Sciatic nerve (tissue), 2 donors: Measurements from ENCODE around the gene SHD. TPM values are rescaled to one million over a fixed set of nuclear protein-coding genes. Genes with fewer than 3 reads are reported as not detected.
A peak's percentile ranks its signal among the peaks of the same experiment; 100 is the strongest.
"Not testable (repeated sequence)": the region's sequence is repeated elsewhere in the genome, so short reads cannot be mapped to it uniquely, and the experiment has no call there.

Experiments used
- ATAC-seq: fragments of 200-7000 bp; cut with Tn5 transposase; one replicate; pipeline ENCODE4 v1.9.1; 2020; ENCODE audit warnings: mild to moderate bottlenecking, moderate library complexity
- DNase-seq: peaks from one replicate; pipeline ENCODE4 v3.0.0-alpha.2; 2020; ENCODE audit warnings: low spot score
- intact Hi-C: fragments of 100-400 bp; cut with DNase I; formaldehyde crosslinking; loops from one replicate; pipeline ENCODE4 v1.14.2; 2022
- total RNA-seq: library from RNA; stranded (reverse); fragmentation: NEBNext Ultra II Directional; extraction: Animal tissue kit (Norgen Biotek cat#: 25700); gene quantifications from one replicate; pipeline ENCODE4 v1.2.1, GENCODE V29; 2021
- donor health status: DM: no; HTN: no; CAD: no.
- donor health status: DM: no; HTN: no; CAD: no.

SHD gene, protein sequence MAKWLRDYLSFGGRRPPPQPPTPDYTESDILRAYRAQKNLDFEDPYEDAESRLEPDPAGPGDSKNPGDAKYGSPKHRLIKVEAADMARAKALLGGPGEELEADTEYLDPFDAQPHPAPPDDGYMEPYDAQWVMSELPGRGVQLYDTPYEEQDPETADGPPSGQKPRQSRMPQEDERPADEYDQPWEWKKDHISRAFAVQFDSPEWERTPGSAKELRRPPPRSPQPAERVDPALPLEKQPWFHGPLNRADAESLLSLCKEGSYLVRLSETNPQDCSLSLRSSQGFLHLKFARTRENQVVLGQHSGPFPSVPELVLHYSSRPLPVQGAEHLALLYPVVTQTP
- not detected for total RNA-seq

DNA sequence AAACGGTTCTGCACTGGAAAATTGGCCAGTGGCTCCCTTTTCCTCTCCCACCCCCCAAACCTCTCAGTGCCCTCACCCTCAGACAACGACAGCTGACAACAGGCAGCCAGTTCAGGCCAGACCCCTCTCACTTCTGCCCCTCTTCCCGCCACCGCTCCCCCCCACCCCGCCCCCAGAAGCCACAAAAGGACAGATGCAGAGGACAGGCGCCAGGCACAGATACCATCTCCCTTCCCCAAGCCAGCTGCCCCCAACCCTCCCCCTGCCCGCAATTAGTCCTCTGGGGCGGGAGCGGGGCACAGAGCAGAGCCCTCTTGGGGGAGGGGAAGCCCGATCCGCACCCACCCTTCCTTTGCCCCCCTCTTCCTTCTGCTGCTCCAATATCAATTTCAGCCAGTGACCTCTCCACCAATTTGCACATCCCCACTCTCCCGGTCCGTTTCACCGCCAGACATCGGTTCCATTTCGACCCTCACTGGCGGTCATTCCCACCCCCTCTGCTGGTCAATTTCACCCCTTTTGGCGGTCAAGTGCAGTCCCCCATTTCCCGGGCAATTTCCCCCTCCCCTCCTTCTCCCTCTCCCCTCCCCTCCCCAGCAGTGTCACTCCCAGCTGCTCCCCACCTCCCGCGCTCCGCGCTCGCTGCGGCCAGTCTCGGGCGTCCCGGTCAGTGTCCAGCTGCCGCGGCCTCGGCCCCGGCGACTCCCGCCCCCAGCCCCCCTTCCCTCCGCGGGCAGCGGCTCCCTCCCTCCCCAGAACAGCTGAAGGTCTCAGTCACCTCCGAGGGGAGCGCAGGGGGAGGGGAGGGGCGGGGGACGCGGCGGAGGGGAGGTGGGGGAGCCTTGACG is at the start of gene SHD:
SHD (plus strand) TSS at position 848 of the 848 bp plus-strand sequence. CDS start 798 bp downstream, outside the sequence.
- DNase-seq: no peak
- intact Hi-C loops: no loop called here
- ATAC-seq: no peak

DNA sequence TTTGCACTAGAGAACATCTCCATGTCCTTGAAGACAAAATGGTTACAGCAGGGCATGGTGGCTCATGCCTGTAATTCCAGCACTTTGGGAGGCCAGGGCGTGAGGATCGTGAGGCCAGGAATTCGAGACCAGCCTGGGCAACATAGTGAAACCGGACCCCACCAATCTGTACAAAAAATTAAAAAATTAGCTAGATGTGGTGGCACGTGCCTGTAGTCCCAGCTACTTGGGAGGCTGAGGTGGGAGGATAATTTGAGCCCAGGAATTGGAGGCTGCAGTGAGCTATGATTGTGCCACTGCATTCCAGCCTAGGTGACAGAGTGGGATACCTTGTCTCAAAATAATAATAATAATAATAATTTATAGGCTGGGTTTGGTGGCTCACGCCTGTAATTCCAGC is 48.8 kb upstream of the SHD start:
- intact Hi-C loops: loop anchor here (5.0 kb wide), 1 partner anchor 1483 kb away; no protein-coding TSS in a partner anchor
- DNase-seq, ATAC-seq: not testable (repeated sequence)

DNA sequence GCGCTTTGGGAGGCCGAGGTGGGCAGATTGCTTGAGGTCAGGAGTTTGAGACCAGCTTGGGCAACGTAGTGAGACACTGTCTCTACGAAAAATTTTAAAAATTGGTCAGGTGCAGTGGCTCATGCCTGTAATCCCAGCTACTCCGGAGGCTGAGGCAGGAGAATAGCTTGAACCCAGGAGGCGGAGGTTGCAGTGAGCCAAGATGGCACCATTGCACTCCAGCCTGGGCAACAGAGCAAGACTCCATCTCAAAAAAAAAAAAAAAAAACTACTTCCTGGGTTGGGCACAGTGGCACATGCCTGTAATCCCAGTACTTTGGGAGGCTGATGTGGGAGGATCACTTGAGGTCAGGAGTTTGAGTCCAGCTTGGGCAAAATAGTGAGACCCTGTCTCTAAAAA is 47.5 kb upstream of the SHD start:
- not testable (repeated sequence) for ATAC-seq, DNase-seq
- intact Hi-C loops: loop anchor here (5.0 kb wide), 1 partner anchor 1484 kb away; no protein-coding TSS in a partner anchor

DNA sequence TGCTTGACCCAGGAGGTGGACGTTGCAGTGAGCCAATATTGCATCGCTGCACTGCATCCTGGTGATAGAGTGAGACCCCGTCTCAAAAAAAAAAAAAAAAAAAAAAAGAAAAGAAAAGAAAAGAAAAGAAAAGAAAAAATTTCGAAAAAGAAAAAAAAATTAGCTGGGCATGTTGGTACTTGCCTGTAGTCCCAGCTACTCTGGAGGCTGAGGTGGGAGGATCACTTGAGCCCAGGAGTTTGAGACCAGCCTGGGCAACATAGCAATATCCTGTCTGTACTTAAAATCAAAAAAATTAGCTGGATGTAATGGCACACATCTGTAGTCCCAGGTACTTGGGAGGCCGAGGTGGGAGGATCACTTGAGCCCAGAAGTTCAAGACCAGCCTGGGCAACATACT is 46.9 kb upstream of the SHD start:
- not testable (repeated sequence) for ATAC-seq, DNase-seq
- intact Hi-C loops: loop anchor here (5.0 kb wide), 1 partner anchor 1485 kb away; no protein-coding TSS in a partner anchor

DNA sequence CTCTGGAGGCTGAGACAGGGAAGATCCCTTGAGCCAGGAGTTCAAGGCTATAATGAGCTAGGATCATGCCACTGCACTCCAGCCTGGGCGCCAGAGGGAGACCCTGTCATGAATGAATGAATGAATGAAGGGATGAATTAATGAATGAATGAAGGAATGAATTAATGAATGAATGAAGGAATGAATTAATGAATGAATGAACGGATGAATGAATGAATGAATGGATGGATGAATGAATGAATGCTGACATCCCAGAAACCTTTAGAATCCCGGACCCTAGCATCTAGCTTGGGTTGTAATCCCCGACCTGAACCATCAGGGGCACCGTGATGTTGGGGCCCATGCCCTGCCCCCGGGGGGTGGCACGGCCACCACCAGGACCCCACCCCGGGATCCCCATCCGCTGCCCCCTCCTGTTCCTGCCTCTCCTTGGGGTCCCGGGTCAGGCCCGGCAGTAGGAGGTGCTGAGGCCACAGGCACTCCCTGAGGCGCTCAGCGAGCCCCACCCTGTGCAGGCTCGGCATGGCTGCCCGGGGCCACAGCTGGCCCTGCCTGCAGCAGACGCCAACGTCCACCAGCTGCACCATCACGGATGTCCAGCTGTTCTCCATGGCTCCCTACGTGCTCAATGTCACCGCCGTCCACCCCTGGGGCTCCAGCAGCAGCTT is 46.3 kb upstream of the SHD start:
- DNase-seq (no peak), ATAC-seq (no peak)
- intact Hi-C loops: loop anchor here (5.0 kb wide), 1 partner anchor 1485 kb away; no protein-coding TSS in a partner anchor

DNA sequence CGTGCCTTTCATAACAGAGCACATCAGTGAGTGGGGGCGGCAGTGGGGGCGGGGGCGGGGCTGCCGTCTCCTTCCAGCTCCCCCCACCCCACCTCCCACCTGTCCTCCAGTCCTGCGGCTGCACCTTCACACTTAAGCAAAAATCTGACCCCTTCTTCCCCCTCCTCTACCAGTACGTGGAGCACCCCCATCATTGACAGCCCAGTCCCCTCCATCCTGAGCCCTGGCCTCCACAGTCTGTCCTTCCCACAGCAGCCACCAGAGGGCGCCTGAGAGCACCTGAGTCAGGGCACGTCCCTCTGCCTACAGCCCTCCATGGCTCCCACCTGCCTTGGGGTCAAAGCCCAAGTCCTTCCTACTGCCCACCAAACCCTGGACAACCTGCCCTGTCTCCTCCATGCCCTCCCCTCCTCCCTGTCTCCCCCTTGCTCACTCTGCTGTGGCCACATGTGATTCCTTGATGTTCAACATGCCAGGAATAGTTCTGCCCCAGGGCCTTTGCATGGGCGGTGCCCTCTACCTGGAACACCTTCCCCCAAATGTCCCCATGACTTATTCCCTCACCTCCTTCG is 45.7 kb upstream of the SHD start:
- ATAC-seq (peak; percentile 38), DNase-seq (peak; percentile 72)
- intact Hi-C loops: loop anchor here (5.0 kb wide), 1 partner anchor 1486 kb away; no protein-coding TSS in a partner anchor

DNA sequence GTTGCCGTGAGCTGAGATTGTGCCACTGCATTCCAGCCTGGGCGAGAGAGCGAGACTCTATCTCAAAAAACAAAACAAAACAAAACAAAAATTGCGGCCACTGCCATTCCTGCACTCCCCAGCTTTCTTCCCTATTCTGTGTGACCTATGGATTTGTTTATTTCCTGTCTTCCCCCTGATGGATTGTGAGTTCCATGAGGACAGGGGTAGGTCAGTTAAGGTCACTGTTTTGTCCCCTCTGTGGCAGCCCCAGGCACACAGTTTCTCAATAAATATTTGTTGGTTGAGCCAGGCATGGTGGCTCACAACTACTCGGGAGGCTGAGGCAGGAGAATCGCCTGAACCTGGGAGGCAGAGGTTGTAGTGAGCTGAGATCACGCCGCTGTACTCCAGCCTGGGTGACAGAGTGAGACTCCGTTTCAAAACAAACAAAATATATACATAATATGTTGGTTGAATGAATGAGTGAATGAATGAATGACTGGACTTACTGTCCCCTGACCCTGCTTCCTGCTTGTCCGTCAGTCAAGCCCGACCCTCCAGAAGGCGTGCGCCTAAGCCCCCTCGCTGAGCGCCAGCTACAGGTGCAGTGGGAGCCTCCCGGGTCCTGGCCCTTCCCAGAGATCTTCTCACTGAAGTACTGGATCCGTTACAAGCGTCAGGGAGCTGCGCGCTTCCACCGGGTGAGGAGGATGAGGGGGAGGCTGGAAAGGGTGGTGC is 44.8 kb upstream of the SHD start:
- DNase-seq (no peak), ATAC-seq (no peak)
- intact Hi-C loops: loop anchor here (5.0 kb wide), 1 partner anchor 1487 kb away; no protein-coding TSS in a partner anchor

DNA sequence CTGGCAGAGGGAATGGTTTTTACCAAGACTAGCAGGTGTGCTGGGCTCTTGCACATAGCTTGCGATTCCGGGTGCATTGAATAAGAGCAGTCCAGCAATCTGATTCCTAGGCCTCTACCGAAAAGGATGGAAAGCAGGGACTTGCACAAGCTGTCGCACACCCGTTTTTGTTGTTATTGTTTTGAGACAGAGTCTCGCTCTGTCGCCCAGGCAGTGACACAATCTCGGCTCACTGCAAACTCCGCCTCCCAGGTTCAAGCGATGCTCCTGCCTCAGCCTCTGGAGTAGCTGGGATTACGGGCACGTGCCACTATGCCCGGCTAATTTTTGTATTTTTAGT is 44.2 kb upstream of the SHD start:
- DNase-seq (no peak), ATAC-seq (no peak)
- intact Hi-C loops: loop anchor here (5.0 kb wide), 1 partner anchor 1488 kb away; no protein-coding TSS in a partner anchor

DNA sequence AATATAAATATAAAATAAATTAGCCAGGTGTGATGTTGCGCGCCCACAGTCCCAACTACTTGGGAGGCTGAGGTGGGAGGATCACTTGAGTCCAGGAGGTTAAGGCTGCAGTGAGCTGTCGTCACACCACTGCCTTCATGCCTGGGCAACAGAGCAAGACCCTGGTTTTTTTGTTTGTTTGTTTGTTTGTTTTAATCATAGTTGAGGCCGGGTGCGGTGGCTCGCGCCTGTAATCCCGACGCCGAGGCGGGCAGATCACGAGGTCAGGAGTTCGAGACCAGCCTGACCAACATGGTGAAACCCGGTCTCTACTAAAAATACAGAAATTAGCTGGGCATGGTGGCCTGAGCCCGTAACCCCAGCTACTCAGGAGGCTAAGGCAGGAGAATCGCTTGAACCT is 41.6 kb upstream of the SHD start:
- DNase-seq, ATAC-seq, intact Hi-C loops: not testable (repeated sequence)

DNA sequence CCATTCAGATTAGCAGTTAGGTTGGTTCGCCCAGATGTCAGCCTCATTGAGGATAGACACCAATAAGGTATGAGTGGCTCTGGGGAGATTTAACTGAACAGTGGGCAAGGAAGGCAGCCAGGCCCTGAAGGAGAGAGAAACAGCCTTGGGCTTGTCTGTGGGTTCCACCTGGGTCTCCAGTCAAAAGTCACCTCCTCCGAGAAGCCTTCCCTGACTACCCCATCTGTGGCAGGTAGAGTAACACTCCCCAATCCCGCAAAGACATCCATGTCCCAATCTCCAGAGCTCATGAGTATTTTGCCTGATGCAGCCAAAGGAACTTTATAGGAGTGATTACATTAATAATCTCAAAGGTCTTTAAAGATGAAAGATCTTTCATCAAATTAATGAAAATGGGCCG is 40.2 kb upstream of the SHD start:
- no peak for ATAC-seq
- intact Hi-C loops: no loop called here
- no peak for DNase-seq

DNA sequence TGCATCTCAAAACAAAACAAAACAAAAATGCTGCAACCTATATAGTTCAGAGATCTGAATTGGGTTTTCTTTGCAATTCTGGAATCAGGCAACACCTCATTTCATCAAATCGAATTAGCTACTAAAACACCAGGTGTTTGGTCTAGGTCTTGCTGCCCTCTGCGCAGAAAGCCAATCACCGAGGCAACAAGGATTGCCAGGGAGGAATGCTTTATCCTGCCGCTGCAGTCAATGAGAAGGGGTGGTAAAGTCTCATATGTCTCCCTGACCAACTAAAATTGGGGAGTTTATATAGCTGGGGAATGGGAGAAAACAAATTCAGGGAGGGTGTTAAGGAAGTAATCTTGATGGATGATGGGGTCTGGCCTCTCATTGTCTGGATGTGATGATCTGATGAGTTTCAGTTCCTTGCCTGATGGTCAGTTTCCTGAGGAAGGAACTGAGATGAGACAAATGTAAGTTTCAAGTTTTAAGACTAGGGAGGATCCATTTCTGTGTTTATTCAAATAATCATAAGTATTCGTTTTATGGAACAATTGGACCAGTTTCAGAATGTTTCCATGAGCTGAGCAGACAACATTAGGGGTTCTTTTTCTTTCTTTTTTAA is 37.1 kb upstream of the SHD start:
- intact Hi-C loops: no loop called here
- no peak for ATAC-seq
- DNase-seq: no peak

DNA sequence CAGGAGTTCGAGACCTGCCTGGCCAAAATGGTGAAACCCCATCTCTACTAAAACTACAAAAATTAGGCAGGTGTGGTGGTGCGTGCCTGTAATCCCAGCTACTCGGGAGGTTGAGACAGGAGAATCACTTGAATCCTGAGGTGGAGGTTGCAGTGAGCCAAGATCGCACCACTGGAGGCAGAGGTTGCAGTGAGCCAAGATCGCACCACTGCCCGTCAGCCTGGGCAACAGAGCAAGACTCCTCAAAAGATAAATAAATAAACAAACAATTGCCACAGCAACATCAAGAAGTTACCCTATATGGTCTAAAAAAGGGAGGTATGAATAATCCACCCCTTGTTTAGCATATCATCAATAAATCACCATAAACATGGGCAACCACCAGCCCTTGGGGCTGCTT is 33.1 kb upstream of the SHD start:
- ATAC-seq, DNase-seq, intact Hi-C loops: not testable (repeated sequence)

DNA sequence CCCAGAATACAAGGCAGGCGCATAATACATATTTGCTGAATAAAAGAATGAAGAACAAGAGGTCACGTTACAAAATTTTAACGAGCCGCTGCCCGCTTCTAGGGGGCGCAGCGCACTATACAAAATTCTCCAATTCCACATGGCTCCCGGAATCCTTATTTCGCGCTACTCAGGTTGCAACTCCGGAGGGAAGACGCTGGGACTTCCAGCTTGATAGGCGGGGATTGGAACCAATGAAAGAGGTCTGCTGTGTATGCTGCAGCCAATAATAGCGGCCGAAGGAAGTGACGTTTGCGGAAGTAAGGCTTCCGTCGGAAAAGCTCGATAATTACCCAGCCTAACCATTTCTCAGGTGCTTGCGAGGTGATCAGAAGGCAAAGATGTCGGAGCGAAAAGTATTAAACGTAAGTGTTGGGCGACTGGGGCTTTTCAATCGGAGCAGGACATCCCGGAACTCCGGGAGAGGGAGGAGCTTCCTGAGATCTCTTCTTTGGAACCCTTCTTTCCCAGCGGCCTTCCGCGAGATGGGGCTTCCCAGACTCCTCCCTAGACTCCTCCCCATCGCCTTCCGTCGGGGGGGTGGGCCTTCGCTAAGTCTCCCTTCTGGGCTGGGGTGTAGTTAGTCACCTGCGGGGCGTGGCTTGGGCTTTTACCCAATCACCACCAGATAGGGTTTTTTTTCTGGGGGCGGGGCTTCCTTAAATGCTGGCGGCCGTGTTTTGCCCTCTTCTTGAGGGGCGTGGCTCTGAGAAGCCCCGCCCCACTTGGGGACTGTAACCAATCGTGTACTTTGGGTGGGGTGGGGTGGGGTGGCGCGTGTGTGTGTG is 32.1 kb upstream of the SHD start, which contains the start of gene YJU2:
YJU2 (plus strand) TSS at position 314 of the 827 bp plus-strand sequence; CDS start at position 381, 67 bp downstream.
- peak; percentile 99 for ATAC-seq
- peak; percentile 99 for DNase-seq
- intact Hi-C loops: no loop called here

DNA sequence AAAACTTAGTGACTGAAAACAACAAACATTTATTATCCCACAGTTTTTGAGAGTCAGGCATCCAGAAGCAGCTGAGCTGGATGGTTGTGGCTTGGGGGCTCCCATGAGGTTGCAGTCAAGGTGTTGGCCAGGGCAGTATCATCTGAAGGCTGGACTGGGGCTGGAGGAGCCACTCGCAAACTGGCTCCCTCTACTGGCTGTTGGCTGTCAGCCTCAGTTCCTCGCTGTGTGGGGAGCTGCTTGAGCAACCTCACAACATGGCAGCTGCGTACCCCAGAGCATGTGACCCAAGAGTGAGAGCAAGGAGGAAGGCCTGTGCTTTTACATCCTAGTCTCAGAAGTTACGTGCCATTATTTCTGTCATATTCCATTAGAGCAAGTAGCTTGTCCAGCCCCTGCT is 22.5 kb upstream of the SHD start:
- DNase-seq: no peak
- intact Hi-C loops: no loop called here
- ATAC-seq: no peak

DNA sequence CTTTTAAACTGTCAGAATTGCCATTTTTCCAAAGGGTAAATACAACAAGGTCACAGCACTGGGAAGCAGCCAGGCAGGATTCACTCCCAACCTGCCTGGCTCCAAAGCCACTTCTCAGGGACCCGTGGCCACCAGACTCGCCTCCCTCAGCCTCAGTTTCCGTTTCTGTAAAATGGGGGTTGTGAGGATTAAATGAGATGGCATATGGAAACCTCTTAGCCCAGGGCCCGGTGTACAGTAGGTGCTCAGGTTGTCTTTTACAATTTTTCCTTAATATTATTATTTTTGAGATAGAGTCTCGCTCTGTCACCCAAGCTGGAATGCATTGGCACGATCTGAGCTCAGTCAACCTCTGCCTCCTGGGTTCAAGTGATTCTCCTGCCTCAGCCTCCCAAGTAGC is 22.0 kb upstream of the SHD start:
- DNase-seq: no peak
- intact Hi-C loops: no loop called here
- ATAC-seq: no peak

DNA sequence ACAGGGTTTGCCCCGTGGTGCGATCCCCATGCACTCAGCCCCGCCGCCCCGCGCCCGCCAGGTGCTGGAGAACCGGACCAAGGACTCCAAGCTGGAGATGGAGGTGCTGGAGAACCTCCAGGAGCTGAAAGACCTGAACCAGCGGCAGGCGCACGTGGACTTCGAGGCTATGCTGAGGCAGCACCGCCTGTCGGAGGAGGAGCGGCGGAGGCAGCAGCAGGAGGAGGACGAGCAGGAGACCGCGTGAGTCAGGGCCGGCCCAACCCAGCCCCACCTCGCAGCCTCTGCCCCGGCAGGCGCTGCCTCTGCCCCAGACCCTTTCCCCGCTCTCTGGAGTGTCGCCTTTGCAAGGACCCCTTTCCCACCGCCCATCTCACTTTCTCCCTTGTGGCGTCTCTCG is 20.9 kb upstream of the SHD start:
- intact Hi-C loops: no loop called here
- DNase-seq: no peak
- ATAC-seq: peak; percentile 13
